Vagina (tissue), 2 donors: Measurements from ENCODE around the gene MIGA2. TPM values are rescaled to one million over a fixed set of nuclear protein-coding genes. Genes with fewer than 3 reads are reported as not detected.

ENCODE experiments used
- DNase-seq, 2 donors: peaks; one replicate each; pipeline ENCODE4 v3.0.0-alpha.2; 2017; ENCODE audit errors: extremely low spot score in 2 of 2
- H3K27ac ChIP-seq: fragments of 200-600 bp; sonication (generic); one replicate; pipeline ENCODE4 v1.5.1; 2019
- H3K27me3 ChIP-seq: fragments of 200-600 bp; sonication (generic); one replicate; pipeline ENCODE4 v1.5.1; 2019
- H3K36me3 ChIP-seq, 2 donors: fragments of 200-600 bp; sonication (generic); one replicate each; pipeline ENCODE4 v1.5.1; 2017 to 2019
- H3K4me1 ChIP-seq: fragments of 200-600 bp; sonication (generic); one replicate; pipeline ENCODE4 v1.5.1; 2019
- H3K4me3 ChIP-seq, 2 donors: fragments of 200-600 bp; sonication (generic); 1 replicate in 1 of 2; 2 replicates in 1 of 2; pipeline ENCODE4 v1.5.1; 2016 to 2019
- H3K9me3 ChIP-seq: fragments of 200-600 bp; sonication (generic); one replicate; pipeline ENCODE4 v1.5.1; 2019
- POLR2A ChIP-seq, 2 donors: fragments of 450-650 bp; IDR thresholded peaks; one replicate each; pipeline ENCODE4 v1.6.1; 2017; ENCODE audit warnings: antibody characterized with exemption in 2 of 2, mild to moderate bottlenecking in 2 of 2, moderate library complexity in 2 of 2
- POLR2AphosphoS5 ChIP-seq, 2 donors: sonication (generic); formaldehyde crosslinking; IDR thresholded peaks; one replicate each; pipeline ENCODE4 v1.9.0; 2017; ENCODE audit warnings: antibody characterized with exemption in 2 of 2, mild to moderate bottlenecking in 2 of 2, low read depth in 1 of 2; ENCODE audit not compliant: insufficient read depth in 1 of 2
- intact Hi-C: fragments of 100-400 bp; cut with DNase I; formaldehyde crosslinking; loops from one replicate; pipeline ENCODE4 v1.15.1; 2023
- total RNA-seq: library from RNA; depleted of rRNA; stranded (reverse); fragments of >200 nt; gene quantifications from one replicate; pipeline ENCODE4 v1.2.3, GENCODE V29; 2016
- TF ChIP-seq, protein P1 (sequence below), 3 experiments: fragments of 450-650 bp in 2 of 3; fragments of 200-600 bp in 1 of 3; sonication (generic) in 1 of 3; IDR thresholded peaks; one replicate each; pipeline ENCODE4 v1.5.1; 2017 to 2019; ENCODE audit warnings: antibody characterized with exemption in 3 of 3, mild to moderate bottlenecking in 2 of 3, moderate library complexity in 2 of 3

MIGA2 gene
- total RNA-seq, 1 donor from 2014 or later: 35.1 TPM

DNA sequence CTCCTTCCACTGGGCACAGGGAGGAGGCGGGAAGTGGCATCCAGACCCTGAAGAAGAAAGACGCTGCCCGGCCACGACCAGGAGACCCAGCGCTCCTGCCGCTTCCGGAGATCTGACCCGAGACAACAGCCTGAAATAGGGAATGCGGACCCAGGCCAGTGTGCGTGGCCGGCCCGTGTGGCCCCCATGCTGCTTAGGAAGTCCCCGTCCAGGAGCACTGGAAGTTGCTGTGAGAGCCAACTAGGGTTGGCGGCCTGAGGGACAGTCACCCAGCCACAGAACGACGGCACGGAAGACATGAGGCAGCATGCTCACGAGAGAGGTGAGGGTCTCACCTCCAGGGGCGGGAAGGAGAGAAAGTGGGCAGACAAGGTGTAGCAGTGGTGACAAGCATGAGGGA, 25.3 kb upstream of the MIGA2 start:
- TF ChIP-seq, protein P1, sequence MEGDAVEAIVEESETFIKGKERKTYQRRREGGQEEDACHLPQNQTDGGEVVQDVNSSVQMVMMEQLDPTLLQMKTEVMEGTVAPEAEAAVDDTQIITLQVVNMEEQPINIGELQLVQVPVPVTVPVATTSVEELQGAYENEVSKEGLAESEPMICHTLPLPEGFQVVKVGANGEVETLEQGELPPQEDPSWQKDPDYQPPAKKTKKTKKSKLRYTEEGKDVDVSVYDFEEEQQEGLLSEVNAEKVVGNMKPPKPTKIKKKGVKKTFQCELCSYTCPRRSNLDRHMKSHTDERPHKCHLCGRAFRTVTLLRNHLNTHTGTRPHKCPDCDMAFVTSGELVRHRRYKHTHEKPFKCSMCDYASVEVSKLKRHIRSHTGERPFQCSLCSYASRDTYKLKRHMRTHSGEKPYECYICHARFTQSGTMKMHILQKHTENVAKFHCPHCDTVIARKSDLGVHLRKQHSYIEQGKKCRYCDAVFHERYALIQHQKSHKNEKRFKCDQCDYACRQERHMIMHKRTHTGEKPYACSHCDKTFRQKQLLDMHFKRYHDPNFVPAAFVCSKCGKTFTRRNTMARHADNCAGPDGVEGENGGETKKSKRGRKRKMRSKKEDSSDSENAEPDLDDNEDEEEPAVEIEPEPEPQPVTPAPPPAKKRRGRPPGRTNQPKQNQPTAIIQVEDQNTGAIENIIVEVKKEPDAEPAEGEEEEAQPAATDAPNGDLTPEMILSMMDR (IDR thresholded peaks at IDR 0.05): no peak
- TF ChIP-seq POLR2A (IDR thresholded peaks at IDR 0.05) (no peak), POLR2AphosphoS5 (IDR thresholded peaks at IDR 0.05; ENCODE audit: insufficient read depth in 1 of 2, low read depth in 1 of 2) (no peak)
- Histone ChIP-seq H3K27me3 (no peaks in the 10 kb centered on the region), H3K27ac (no peak overlapping the region), H3K4me1 (peaks cover 23% of the 10 kb centered on the region), H3K4me3 (no peak overlapping the region), H3K36me3 (peaks cover 0 to 76% of the 10 kb centered on the region in 2 donors), H3K9me3 (no peaks in the 10 kb centered on the region)
- no peak for DNase-seq
- intact Hi-C loops: no loop called here

DNA sequence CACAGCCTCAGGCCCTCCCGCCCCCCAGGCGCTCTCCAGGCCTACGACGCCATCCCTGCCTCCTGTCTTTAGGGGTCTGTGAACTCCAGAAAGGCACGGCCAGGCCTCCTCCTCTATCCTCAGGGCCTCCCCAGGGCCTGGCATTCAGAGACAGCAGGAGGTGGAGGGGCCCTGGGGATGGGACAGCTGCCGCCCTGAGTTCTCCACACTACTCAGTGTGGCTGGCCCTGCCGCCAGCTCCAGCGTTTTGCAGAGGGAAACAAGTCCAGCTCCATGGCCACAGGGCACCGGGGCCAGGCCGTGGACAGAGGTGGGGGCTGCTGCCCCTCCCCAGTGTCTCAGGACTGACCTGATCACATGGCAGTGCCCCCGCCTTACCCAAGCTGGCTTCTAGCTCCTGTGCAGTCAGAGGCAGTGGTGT, 24.7 kb upstream of the MIGA2 start:
- Histone ChIP-seq H3K4me1 (peaks cover 17% of the 10 kb centered on the region), H3K27ac (no peak overlapping the region), H3K9me3 (no peaks in the 10 kb centered on the region), H3K4me3 (no peak overlapping the region), H3K36me3 (peaks cover 0 to 72% of the 10 kb centered on the region in 2 donors), H3K27me3 (no peaks in the 10 kb centered on the region)
- intact Hi-C loops: no loop called here
- DNase-seq: no peak
- TF ChIP-seq, protein P1 (IDR thresholded peaks at IDR 0.05): no peak
- TF ChIP-seq POLR2AphosphoS5 (IDR thresholded peaks at IDR 0.05; ENCODE audit: insufficient read depth in 1 of 2, low read depth in 1 of 2): no peak
- no peak for TF ChIP-seq POLR2A (IDR thresholded peaks at IDR 0.05)

DNA sequence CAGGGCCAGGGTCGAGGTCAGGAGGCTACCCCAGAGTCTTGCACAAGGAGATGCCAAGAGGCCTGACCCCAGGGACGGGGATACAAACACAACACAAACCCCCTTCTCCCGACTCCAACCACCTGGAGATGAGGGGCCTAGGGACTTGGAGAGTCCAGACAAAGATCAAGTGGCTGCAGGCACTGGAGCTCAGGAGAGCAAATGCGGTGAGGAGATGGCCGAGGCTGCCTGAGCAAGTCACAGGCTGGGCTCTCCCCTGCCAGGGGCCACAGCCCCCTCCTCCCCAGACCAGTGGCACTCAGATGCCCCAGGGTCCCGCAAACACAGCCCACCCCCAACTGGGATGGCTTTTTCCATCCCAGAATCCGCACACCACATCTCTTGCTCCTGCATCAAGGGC, 24.1 kb upstream of the MIGA2 start:
- intact Hi-C loops: no loop called here
- H3K27ac ChIP-seq: no peak overlapping the region
- TF ChIP-seq, protein P1 (IDR thresholded peaks at IDR 0.05): no peak
- TF ChIP-seq POLR2AphosphoS5 (IDR thresholded peaks at IDR 0.05; ENCODE audit: insufficient read depth in 1 of 2, low read depth in 1 of 2) (no peak), POLR2A (IDR thresholded peaks at IDR 0.05) (no peak)
- peaks cover 11% of the 10 kb centered on the region for H3K4me1 ChIP-seq
- no peaks in the 10 kb centered on the region for H3K9me3 ChIP-seq
- peaks cover 0 to 72% of the 10 kb centered on the region in 2 donors for H3K36me3 ChIP-seq
- no peak overlapping the region for H3K4me3 ChIP-seq
- DNase-seq: no peak
- H3K27me3 ChIP-seq: no peaks in the 10 kb centered on the region

DNA sequence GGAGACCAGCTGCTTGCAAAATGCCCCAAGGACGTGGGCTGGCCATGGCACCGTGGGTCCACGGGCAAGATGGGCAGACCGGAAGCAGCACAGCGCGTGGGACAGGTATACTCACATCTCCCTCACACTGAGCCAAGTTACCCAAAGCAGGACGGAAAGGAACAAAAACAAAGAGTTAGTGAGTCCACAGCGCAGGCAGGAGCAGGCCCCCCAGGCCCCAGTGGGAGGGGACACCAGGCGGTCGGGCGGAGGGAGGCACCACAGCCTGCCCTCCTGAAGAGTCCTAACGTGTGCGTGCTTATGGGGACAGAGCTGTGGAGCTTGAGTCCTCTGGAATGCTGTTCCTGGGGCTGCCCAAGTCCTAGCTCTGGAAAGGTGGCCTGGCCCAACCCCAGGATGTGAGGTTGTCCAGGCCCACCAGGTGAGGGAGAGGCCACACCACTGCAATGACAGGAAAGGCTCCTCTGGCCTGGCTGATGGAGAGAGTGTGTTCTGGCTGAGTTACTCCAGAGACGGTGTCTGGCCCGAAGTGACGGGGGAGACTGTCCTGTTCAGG, 23.5 kb upstream of the MIGA2 start:
- H3K27me3 ChIP-seq: no peaks in the 10 kb centered on the region
- peaks cover 0 to 67% of the 10 kb centered on the region in 2 donors for H3K36me3 ChIP-seq

DNA sequence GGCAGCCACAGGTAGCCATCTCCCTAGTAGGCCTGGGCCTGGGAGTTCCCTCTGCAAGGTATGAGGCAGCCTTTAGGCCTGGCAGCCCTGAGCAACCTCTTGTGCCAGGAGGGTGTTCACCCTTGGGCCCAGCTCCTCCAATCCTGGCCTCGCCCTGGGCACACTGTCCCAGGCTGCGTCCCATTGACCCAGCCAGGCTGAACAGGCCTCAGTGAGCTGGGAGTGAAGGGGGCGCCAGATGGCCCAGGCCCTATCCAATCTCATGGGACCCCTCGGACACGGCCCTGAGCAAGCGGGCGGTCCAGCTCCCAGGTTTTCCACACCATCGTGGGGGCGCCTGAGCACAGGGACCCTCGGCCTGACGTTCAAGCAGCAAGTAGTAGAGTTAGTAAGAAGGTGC, 22.8 kb upstream of the MIGA2 start:
- no peaks in the 10 kb centered on the region for H3K4me1 ChIP-seq
- H3K36me3 ChIP-seq: peaks cover 0 to 70% of the 10 kb centered on the region in 2 donors
- no peak overlapping the region for H3K27ac ChIP-seq
- intact Hi-C loops: no loop called here
- no peak for DNase-seq
- H3K4me3 ChIP-seq: no peak overlapping the region
- TF ChIP-seq, protein P1 (IDR thresholded peaks at IDR 0.05): no peak
- TF ChIP-seq POLR2A (IDR thresholded peaks at IDR 0.05): no peak
- no peak for TF ChIP-seq POLR2AphosphoS5 (IDR thresholded peaks at IDR 0.05; ENCODE audit: insufficient read depth in 1 of 2, low read depth in 1 of 2)
- no peaks in the 10 kb centered on the region for H3K27me3 ChIP-seq
- H3K9me3 ChIP-seq: no peaks in the 10 kb centered on the region

More for the DNA sequence above, 23.5 kb upstream of the MIGA2 start:
- Histone ChIP-seq H3K27ac (no peak overlapping the region), H3K4me3 (no peak overlapping the region), H3K4me1 (peaks cover 5% of the 10 kb centered on the region), H3K9me3 (no peaks in the 10 kb centered on the region)
- intact Hi-C loops: no loop called here
- TF ChIP-seq, protein P1 (IDR thresholded peaks at IDR 0.05): no peak
- TF ChIP-seq POLR2AphosphoS5 (IDR thresholded peaks at IDR 0.05; ENCODE audit: insufficient read depth in 1 of 2, low read depth in 1 of 2): no peak
- no peak for TF ChIP-seq POLR2A (IDR thresholded peaks at IDR 0.05)
- DNase-seq: no peak
